Measurements from ENCODE around the gene PDE11A.

Gene PDE11A

GRCh38 chr2:177758591-177759371 is 313.8 kb downstream of the PDE11A start:
- H3K4me3 ChIP-seq (ENCODE audit: control insufficient read depth, low read depth, low read length): no peak overlapping the region
- TF ChIP-seq, protein P1, sequence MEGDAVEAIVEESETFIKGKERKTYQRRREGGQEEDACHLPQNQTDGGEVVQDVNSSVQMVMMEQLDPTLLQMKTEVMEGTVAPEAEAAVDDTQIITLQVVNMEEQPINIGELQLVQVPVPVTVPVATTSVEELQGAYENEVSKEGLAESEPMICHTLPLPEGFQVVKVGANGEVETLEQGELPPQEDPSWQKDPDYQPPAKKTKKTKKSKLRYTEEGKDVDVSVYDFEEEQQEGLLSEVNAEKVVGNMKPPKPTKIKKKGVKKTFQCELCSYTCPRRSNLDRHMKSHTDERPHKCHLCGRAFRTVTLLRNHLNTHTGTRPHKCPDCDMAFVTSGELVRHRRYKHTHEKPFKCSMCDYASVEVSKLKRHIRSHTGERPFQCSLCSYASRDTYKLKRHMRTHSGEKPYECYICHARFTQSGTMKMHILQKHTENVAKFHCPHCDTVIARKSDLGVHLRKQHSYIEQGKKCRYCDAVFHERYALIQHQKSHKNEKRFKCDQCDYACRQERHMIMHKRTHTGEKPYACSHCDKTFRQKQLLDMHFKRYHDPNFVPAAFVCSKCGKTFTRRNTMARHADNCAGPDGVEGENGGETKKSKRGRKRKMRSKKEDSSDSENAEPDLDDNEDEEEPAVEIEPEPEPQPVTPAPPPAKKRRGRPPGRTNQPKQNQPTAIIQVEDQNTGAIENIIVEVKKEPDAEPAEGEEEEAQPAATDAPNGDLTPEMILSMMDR (conservative IDR thresholded peaks at IDR 0.05; ENCODE audit: control insufficient read depth, insufficient read depth, low read depth, low read length): peak; percentile 51
- DNase-seq (ENCODE audit: low read depth): peak; percentile 58

DNA sequence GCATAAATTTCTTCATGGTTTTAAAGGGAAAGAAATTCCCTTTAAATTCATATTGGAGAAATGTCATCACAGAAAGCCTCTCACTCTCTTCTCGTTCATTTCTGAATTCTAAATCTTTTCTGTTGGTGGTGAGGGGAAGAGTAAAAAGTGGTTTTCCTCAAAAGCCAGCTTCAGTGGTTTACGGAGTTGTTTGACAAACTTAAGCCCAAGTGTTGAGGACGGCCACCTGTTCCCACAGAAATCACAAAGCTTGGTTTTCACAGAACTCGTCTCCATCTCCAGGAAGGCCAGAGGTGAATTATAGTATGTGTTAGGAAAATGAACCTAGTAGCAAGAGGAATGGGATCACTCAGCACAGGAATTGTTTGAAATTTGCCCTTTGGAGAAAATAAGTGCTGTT is 316.2 kb downstream of the PDE11A start:
- no peak overlapping the region for H3K4me3 ChIP-seq (ENCODE audit: control insufficient read depth, low read depth, low read length)
- DNase-seq (ENCODE audit: low read depth): no peak
- TF ChIP-seq, protein P1 (conservative IDR thresholded peaks at IDR 0.05; ENCODE audit: control insufficient read depth, insufficient read depth, low read depth, low read length): no peak

DNA sequence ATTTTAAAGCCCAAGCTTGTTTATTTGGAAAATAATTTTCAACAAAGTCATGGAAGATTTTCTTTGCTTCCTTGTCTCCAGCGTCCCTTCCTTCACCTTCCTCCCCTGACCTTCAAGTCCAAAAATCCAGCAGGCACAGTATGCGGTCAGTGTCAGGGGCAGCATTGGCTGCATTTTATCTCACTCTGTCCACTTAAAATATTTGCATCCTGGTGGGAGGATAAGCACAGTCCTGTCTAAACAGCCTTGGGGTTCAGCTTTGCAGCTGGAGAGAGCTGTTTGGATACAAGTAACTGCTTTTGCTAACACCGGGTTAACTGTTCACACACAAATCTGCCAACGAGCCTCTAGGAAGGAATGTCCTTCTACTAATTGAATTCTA is 318.1 kb downstream of the PDE11A start:
- TF ChIP-seq, protein P1 (conservative IDR thresholded peaks at IDR 0.05; ENCODE audit: control insufficient read depth, insufficient read depth, low read depth, low read length): no peak
- H3K4me3 ChIP-seq (ENCODE audit: control insufficient read depth, low read depth, low read length): no peak overlapping the region
- DNase-seq (ENCODE audit: low read depth): no peak

DNA sequence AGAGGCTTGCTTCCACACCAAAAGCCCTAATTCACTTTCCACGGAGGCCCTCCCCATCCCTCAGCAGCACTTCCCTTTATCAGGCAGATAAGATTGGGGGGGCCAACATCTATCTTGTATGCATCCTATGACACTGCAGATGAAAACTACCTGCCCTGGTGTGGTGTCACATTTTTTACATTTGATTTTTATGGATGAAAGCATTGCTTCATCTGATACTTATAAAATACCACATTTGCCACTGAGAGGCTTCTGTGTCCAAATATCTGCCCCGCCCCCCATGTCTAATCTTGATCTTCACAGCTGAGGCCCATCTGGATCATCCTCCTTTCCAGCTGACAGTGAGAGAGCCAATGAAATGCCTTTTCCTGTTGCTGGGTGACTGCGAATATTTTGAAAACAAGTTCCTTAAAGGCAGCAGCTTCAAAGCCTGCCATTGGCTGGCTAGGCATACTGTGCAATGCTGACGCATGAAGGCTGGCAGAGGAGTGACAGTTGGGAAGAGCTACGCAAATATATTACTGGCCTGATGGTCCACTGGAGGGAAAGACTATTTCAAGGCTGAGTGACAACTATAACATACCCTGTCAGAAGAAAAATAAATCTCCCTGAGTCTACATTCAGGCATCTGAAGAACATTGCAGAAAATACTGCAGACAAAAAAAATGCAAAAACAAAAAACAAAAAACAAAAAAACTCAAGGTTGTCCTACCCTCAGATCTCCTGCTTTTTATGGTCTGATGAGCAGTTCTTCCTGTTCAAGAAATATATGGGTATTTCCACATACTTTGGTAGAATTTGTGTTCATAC is 318.7 kb downstream of the PDE11A start:
- TF ChIP-seq, protein P1 (conservative IDR thresholded peaks at IDR 0.05; ENCODE audit: control insufficient read depth, insufficient read depth, low read depth, low read length): no peak
- peak; percentile 94 for DNase-seq (ENCODE audit: low read depth)

GRCh38 chr2:177748360-177748759 is 324.2 kb downstream of the PDE11A start:
- no peak overlapping the region for H3K4me3 ChIP-seq (ENCODE audit: control insufficient read depth, low read depth, low read length)
- DNase-seq (ENCODE audit: low read depth): no peak
- TF ChIP-seq, protein P1 (conservative IDR thresholded peaks at IDR 0.05; ENCODE audit: control insufficient read depth, insufficient read depth, low read depth, low read length): no peak

More for the DNA sequence above, 318.7 kb downstream of the PDE11A start:
- no peak overlapping the region for H3K4me3 ChIP-seq (ENCODE audit: control insufficient read depth, low read depth, low read length)

GRCh38 chr2:177747384-177747783 is 325.2 kb downstream of the PDE11A start:
- no peak overlapping the region for H3K4me3 ChIP-seq (ENCODE audit: control insufficient read depth, low read depth, low read length)
- TF ChIP-seq, protein P1 (conservative IDR thresholded peaks at IDR 0.05; ENCODE audit: control insufficient read depth, insufficient read depth, low read depth, low read length): no peak
- DNase-seq (ENCODE audit: low read depth): no peak

Data from fibroblast of mammary gland (primary cell).